Spleen (tissue), 7 donors: ENCODE data around the gene YWHAQ.

Experiments used
- POLR2A ChIP-seq, 3 donors: fragments of 450-650 bp; IDR thresholded peaks; one replicate each; pipeline ENCODE4 v1.5.1; 2017; ENCODE audit warnings: antibody characterized with exemption in 3 of 3, mild to moderate bottlenecking in 1 of 3
- POLR2AphosphoS5 ChIP-seq, 3 donors: sonication (generic); formaldehyde crosslinking; IDR thresholded peaks; one replicate each; pipeline ENCODE4 v1.5.1; 2017; ENCODE audit warnings: antibody characterized with exemption in 3 of 3
- TF ChIP-seq, protein P1 (sequence below), 11 experiments: fragments of 200-600 bp in 7 of 11; fragments of 450-650 bp in 4 of 11; sonication (generic) in 4 of 11; IDR thresholded peaks in 8 of 11; conservative IDR thresholded peaks in 3 of 11; 1 replicate in 7 of 11; 2 replicates in 4 of 11; pipeline versions ENCODE4 v1.4.0 to v1.8.0; 2016 to 2021; ENCODE audit warnings: antibody characterized with exemption in 11 of 11, inconsistent platforms in 4 of 11, mild to moderate bottlenecking in 1 of 11
- donor health status: DM: no; HTN: no; CAD: no; lungs with moderate emphysema.
- donor health status: DM: no; HTN: no; CAD: no.
- donor health status: DM: no; HTN: no; CAD: no.

DNA sequence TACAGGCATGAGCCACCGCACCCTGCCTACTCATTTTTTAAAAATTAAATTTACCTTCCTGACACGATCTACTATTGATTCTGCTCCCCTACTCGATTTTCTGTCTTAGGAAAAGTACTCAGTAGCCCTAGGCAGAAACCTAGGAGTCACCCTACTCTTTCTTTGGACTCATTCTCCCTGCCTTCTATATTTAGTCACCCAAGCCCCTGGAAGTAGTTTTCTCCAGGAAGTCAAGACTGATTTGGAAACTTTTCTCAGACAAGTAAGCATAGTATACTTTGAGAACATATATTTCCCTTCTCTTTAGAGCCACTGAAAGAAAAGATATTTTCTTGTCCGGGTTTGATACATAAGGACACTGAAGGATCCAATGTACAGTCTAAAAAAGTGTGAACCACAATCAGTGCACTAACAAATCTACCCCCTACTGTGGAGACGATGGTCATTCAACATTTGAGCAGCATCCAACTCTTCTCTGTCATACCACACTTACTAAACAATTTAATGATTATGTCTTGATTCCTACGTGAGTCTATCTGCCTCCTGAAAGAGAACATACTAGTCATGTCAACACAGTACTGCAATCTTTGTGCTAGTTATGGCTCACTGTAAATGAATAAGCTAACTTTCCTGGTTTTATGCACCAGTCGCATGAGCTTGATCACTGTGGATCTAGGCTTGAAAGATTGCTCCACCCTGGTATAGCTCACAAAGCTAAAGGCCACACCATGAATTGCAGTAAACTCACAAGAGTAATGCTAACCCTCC is 19.8 kb downstream of the YWHAQ start:
- TF ChIP-seq, protein P1, sequence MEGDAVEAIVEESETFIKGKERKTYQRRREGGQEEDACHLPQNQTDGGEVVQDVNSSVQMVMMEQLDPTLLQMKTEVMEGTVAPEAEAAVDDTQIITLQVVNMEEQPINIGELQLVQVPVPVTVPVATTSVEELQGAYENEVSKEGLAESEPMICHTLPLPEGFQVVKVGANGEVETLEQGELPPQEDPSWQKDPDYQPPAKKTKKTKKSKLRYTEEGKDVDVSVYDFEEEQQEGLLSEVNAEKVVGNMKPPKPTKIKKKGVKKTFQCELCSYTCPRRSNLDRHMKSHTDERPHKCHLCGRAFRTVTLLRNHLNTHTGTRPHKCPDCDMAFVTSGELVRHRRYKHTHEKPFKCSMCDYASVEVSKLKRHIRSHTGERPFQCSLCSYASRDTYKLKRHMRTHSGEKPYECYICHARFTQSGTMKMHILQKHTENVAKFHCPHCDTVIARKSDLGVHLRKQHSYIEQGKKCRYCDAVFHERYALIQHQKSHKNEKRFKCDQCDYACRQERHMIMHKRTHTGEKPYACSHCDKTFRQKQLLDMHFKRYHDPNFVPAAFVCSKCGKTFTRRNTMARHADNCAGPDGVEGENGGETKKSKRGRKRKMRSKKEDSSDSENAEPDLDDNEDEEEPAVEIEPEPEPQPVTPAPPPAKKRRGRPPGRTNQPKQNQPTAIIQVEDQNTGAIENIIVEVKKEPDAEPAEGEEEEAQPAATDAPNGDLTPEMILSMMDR (IDR thresholded peaks at IDR 0.05 in 8 of 11, conservative IDR thresholded peaks at IDR 0.05 in 3 of 11), result no peak
- TF ChIP-seq POLR2AphosphoS5 (IDR thresholded peaks at IDR 0.05), result no peak
- TF ChIP-seq POLR2A (IDR thresholded peaks at IDR 0.05), result no peak
